Smooth muscle cell (in vitro differentiated cells): ENCODE data around the gene ALDH1A3. TPM values are rescaled to one million over a fixed set of nuclear protein-coding genes. Genes with fewer than 3 reads are reported as not detected.

Experiments used
- DNase-seq: peaks from one replicate; lab custom pipeline; 2025; ENCODE audit not compliant: unreplicated experiment; lab: John Stamatoyannopoulos, UW
- H2AFZ ChIP-seq: fragments of 200-600 bp; sonication (generic); 2 replicates; pipeline ENCODE4 v1.6.0; 2016; ENCODE audit warnings: antibody characterized with exemption, low read depth, mild to moderate bottlenecking
- H3F3A ChIP-seq: fragments of 200-600 bp; sonication (generic); 2 replicates; pipeline ENCODE4 v1.6.0; 2017; ENCODE audit warnings: antibody characterized with exemption, low read depth
- H3K27ac ChIP-seq: fragments of 200-600 bp; sonication (generic); 2 replicates; pipeline ENCODE4 v1.5.1; 2016; ENCODE audit warnings: low read depth, mild to moderate bottlenecking
- H3K27me3 ChIP-seq: fragments of 200-600 bp; sonication (generic); 2 replicates; pipeline ENCODE4 v1.6.1; 2016; ENCODE audit warnings: low read depth, mild to moderate bottlenecking
- H3K36me3 ChIP-seq: fragments of 200-600 bp; sonication (generic); 2 replicates; pipeline ENCODE4 v1.5.1; 2016; ENCODE audit warnings: low read depth
- H3K4me1 ChIP-seq: fragments of 200-600 bp; sonication (generic); 2 replicates; pipeline ENCODE4 v1.5.1; 2016; ENCODE audit warnings: low read depth
- H3K4me2 ChIP-seq: fragments of 200-600 bp; sonication (generic); 2 replicates; pipeline ENCODE4 v1.6.0; 2016; ENCODE audit warnings: mild to moderate bottlenecking
- H3K4me3 ChIP-seq: fragments of 200-600 bp; sonication (generic); 2 replicates; pipeline ENCODE4 v1.5.1; 2016; ENCODE audit warnings: mild to moderate bottlenecking
- H3K79me2 ChIP-seq: fragments of 200-600 bp; sonication (generic); 2 replicates; pipeline ENCODE4 v1.6.0; 2016; ENCODE audit warnings: low read depth, mild to moderate bottlenecking
- H3K9ac ChIP-seq: fragments of 200-600 bp; sonication (generic); 2 replicates; pipeline ENCODE4 v1.6.0; 2016; ENCODE audit warnings: low read depth
- H3K9me3 ChIP-seq: fragments of 200-600 bp; sonication (generic); replicated peaks from 2 replicates; pipeline ENCODE4 v1.5.1; 2016; ENCODE audit warnings: low read depth
- H4K20me1 ChIP-seq: fragments of 200-600 bp; sonication (generic); 2 replicates; pipeline ENCODE4 v1.6.0; 2016; ENCODE audit warnings: low read depth
- CTCF ChIP-seq: fragments of 200-600 bp; sonication (generic); IDR thresholded peaks from 2 replicates; pipeline ENCODE4 v1.5.1; 2017; ENCODE audit warnings: borderline replicate concordance, mild to moderate bottlenecking, antibody characterized with exemption; ENCODE audit not compliant: insufficient read depth, poor library complexity, severe bottlenecking
- WGBS: methylation state at CpG from one replicate; pipeline ENCODE4 v1.1.7; 2016; ENCODE audit warnings: low lambda C conversion rate; 5-methylcytosine and 5-hydroxymethylcytosine counted together
- polyA plus RNA-seq: library from polyadenylated mRNA; unstranded; fragments of >200 nt; fragmentation: Nextera tagmentation; extraction: Ambion mirVana; gene quantifications from 2 replicates; pipeline ENCODE4 v1.2.1, GENCODE V29; 2016
- total RNA-seq: library from RNA; depleted of rRNA; stranded (reverse); fragments of >200 nt; gene quantifications from 2 replicates; pipeline ENCODE4 v1.2.3, GENCODE V29; 2014

ALDH1A3 gene
- total and polyA plus RNA-seq, 2 experiments from 2014 or later, result 1.3 to 1.6 TPM

GRCh38 chr15:100873029-100873677 is 6.5 kb upstream of the ALDH1A3 start:
- Histone ChIP-seq H3K27ac (no peak overlapping the region), H3K27me3 (peaks cover 41% of the 10 kb centered on the region), H3K9me3 (no peaks in the 10 kb centered on the region), H3K4me1 (no peaks in the 10 kb centered on the region), H3K4me3 (no peak overlapping the region), H4K20me1 (no peaks in the 10 kb centered on the region), H2AFZ (no peak overlapping the region), H3F3A (no peaks in the 10 kb centered on the region), H3K4me2 (no peak overlapping the region), H3K79me2 (no peaks in the 10 kb centered on the region), H3K36me3 (no peaks in the 10 kb centered on the region), H3K9ac (no peak overlapping the region)
- peak; percentile 92 for TF ChIP-seq CTCF
- 37% methylated on average over 2 of the region's 2 CpGs for WGBS
- DNase-seq, result no peak

- H3K79me2 ChIP-seq, result no peaks in the 10 kb centered on the region
- H3K9me3 ChIP-seq, result no peaks in the 10 kb centered on the region
- 89% methylated on average over 2 of the region's 2 CpGs for WGBS
- no peak for TF ChIP-seq CTCF
- no peaks in the 10 kb centered on the region for H4K20me1 ChIP-seq
- DNase-seq, result no peak
- H3K4me3 ChIP-seq, result no peak overlapping the region
- no peaks in the 10 kb centered on the region for H3K4me1 ChIP-seq
- no peak overlapping the region for H2AFZ ChIP-seq
- no peak overlapping the region for H3K27ac ChIP-seq
- H3K36me3 ChIP-seq, result no peaks in the 10 kb centered on the region
- no peak overlapping the region for H3K4me2 ChIP-seq
- H3F3A ChIP-seq, result no peaks in the 10 kb centered on the region
- no peak overlapping the region for H3K9ac ChIP-seq
- H3K27me3 ChIP-seq, result peaks cover 64% of the 10 kb centered on the region
Measured at GRCh38 chr15:100875495-100875894, 4.1 kb upstream of the ALDH1A3 start.

- Histone ChIP-seq H4K20me1 (no peaks in the 10 kb centered on the region), H3F3A (no peaks in the 10 kb centered on the region), H3K27me3 (peaks cover 69% of the 10 kb centered on the region), H2AFZ (no peak overlapping the region), H3K4me2 (no peak overlapping the region), H3K4me3 (no peak overlapping the region), H3K79me2 (no peaks in the 10 kb centered on the region), H3K27ac (no peak overlapping the region), H3K9me3 (no peaks in the 10 kb centered on the region), H3K36me3 (no peaks in the 10 kb centered on the region), H3K9ac (no peak overlapping the region), H3K4me1 (no peaks in the 10 kb centered on the region)
- no peak for TF ChIP-seq CTCF
- WGBS, result 96% methylated on average over 7 of the region's 7 CpGs
- no peak for DNase-seq
Measured at GRCh38 chr15:100875976-100876375, 3.7 kb upstream of the ALDH1A3 start.

GRCh38 chr15:100877551-100877950 is 2.1 kb upstream of the ALDH1A3 start:
- Histone ChIP-seq H3K27me3 (peaks cover 84% of the 10 kb centered on the region), H2AFZ (no peak overlapping the region), H3F3A (no peaks in the 10 kb centered on the region), H3K9ac (no peak overlapping the region), H3K27ac (no peak overlapping the region), H3K4me1 (no peaks in the 10 kb centered on the region), H3K79me2 (no peaks in the 10 kb centered on the region), H3K4me3 (no peak overlapping the region), H3K4me2 (no peak overlapping the region), H3K9me3 (no peaks in the 10 kb centered on the region), H4K20me1 (no peaks in the 10 kb centered on the region), H3K36me3 (no peaks in the 10 kb centered on the region)
- no peak for TF ChIP-seq CTCF
- DNase-seq, result no peak
- WGBS, result 86% methylated on average over 10 of the region's 10 CpGs
